DMS114 treated with DMSO at 0.1 percent for 48 hours (cell line): ENCODE measurements around the gene C1orf232.
A peak's percentile ranks its signal among the peaks of the same experiment; 100 is the strongest.

Source experiments
- DNase-seq: peaks from one replicate; lab custom pipeline; 2025; ENCODE audit not compliant: unreplicated experiment; lab: John Stamatoyannopoulos, UW

C1orf232 gene

DNA sequence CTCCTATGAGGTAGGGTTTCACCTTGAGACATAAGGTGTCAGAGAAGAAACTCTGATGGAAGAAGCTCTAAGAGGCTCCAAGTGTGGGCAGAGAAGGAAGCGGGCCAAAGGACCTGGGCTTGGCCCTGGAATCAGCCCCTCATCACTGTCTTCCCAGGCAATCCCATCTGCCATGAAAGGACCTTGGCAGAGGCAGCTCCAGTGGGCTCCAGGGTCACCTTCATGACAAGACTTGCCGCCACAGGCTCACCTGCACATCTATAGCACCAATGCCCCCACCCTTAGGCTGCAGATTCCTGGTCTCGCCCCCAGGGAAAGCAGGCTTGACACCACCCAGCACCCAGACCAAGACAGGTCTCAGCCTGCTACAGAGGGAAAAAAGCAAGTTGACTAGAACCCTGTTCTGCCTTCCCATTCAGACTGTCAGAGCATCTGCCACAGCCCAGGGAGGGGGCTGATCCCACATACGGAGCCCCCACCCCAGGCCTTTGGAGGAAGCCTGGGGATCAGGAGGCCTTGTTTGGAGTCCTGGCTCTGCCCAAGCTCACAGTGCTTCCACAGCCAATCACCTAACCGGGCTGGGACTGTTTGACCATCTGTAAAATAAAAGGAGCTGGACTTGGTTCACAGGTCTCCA lies 10.4 kb downstream of the C1orf232 start:
- no peak for DNase-seq

DNA sequence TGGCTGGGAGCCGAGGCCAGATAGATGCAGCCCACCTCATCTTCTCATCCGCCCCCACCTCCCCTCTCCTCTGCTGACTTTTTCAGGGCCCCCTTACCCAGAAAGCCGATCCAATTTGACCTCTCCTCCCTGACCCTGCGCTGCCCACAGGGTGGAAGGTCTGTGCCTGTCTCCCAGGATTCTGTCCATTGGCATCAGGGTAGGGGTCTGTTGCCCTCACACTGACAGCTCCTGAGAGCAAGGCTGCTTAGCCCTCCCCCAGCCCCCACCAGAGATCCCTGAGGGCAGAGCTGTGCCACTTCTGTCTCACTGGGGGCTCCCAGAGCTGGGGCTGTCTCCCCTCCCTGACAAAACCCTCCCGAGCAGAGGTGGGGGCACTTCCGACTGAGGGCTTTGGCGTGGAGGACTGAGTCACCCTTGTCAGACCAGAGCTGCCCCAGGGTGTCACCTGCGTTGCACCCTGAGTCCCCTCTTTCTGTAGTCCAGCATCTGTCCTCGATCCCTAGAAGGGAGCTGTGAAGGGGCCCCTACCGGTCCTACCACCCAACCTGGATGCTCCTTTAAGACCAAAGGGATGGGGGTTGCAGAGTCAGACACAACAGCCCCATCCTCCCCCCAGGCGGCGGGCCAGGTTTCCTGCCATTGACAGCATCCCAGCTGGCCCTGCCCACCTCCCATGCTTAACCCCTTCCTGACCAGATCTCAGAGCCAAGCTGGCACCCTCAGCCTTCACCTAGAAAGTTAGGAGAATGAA lies 12.3 kb downstream of the C1orf232 start:
- no peak for DNase-seq

DNA sequence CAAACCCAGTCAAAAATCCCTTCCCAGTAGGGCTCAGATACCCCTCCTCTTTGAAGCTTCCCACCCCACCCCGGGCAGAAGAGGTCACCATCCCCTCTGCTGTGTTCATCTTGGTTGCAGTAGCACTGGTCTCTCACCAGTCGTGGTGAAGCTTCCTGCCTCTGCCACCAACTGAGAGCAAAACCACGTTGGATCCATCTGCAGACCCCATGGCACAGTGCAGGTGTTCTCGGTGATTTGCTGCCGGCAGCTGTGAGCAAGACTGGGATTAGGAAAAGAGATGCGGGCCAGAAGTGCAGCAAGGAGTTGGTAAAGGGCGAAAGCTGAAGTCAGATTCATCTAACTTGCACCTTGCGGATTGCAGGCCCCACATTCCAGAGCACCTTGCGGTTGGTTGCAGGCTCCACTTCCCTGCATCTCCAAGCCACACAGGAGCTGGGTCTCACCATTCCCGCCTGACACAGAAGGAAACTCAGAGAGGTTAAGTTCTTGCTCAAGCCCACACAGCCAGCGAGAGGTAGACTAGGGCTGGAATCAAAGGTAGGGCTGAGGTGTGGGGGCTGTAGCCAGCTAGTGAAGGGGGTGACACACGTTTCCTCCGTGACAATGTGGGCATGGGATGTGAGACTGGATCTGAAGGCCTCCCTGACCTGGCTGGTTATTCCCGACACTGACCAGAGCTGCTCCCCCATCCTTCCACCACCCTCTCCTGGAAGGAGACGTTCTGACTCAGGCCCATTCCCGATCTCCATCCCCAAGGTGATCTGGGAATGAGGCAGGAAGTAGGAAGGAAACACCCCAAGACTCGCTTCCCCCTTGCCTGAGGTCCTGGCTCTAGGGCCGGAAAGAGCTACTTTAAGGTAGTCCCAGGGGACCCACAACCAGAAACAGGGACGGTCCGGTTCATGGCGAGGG lies 13.1 kb downstream of the C1orf232 start:
- DNase-seq, result no peak

DNA sequence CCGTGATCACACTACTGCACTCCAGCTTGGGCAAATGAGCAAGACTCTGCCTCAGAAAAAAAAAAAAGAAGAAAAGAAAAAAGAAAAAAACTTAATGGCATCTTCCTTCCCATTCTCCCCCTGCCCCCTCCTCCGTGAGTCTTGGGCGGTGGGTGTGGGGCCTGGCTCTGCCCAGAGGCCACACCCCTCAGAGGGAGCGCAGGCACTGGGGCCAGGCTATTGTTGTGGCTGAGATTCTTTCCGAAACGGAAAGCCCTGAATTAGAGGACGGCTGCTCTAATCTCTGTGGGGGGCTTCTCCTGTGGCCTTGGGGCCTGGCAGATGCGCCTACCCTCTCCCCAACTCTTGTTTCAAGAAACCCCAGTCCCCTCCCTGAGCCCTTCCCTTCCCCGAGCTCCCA lies 14.0 kb downstream of the C1orf232 start:
- no peak for DNase-seq

DNA sequence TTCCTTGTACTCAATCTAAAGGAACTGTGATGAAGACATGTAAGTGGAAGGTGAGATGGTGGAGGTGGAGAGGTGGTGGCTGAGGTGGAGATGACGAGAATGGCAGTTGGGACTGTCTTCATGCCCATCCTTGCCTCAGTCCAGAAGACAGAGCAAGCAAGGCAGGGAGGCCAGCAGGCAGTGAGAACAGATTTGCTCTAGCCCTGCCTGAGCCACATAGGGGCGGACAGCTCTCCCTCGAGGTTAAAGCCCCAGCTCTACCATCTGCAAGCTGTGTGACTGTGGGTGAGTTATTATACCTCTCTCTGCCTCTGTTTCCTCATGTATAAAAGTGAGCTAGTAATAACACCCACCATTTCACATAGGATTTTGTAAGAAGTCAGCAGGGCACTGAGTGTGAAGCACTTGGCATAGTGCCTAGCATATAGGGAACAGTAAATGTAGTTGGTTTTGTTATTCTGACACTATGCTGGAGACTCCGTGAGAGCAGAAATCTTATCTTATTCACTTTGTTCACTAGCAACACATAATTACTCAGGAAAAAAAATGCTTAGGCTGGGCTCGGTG lies 14.7 kb downstream of the C1orf232 start:
- DNase-seq, result no peak

DNA sequence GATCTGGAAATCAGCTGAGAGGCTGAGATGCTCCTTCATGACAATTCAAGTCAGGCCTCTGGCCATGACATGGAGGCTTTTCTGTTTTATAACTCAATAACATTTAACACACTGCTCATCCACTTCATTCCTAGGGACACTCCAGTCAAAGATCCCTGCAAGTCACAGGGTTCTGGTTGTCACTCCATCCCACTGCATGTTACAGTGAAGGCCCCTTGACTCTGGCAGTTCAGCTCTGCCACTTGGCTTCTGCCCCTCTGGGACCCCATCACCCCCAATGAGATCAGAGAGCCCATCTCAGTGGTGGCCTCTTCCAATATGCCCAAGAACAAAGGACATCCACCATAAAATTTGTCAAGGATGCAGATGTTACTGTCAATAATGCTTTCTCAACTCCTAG lies 19.9 kb downstream of the C1orf232 start:
- DNase-seq, result no peak

DNA sequence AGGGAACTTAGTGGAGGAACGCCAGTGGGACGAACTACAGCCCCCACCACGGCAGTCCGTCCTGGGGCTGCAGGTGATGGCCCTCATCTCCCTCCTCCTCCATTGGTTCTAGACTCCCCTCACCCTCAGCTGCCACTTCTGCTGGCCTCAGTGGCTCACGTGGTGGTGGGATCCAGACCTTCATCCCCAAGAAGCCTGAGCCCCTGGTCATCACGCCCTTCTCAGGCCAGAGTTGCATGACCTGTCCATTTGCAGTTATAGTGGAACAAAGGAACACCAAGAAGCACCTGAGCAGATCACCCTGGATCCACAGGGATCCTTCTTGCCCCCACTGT lies 22.8 kb downstream of the C1orf232 start:
- no peak for DNase-seq

DNA sequence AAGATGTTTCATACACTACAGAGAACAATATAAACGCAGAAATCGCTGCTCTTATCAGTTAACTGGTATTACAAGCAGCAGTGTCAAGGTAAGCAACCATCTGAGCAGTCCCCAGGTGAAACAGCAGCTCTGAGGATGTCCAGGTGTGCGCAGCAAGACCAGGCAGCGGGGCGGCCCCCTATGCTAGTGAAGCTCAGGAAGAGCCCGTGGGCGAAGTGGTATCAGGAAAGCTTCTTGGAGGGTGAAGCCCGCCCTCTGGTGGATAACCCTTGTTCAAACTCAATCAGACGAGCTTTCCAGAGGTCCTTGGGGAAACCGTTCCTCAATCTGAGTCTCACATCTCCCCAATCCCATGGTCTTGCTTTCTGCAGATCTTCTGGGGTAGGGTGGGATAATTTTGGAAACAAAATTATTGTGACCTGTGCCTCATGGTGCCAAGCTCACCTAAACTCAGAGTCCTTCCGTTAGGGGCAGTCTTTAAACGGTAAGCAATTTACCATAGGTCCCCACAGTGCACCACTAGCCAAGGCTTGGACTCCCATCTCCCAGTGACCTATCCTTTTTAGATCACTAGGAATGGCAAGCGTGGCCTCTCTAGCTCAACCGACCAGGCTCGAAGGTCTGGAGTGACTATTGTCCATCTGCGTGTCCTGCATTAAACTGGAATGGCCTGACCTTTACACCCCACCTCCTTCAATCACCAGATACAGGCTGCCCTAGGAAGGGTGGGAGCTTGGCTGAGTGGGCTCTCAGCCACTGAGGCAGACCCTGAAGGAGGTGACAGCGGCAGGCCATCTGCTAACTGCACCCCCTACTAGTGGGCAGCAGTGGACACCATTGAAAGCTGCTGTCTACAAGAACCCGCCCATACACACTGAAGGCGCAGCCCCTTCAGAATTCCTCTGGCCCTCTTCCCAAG lies 23.5 kb downstream of the C1orf232 start:
- peak; percentile 77 for DNase-seq

DNA sequence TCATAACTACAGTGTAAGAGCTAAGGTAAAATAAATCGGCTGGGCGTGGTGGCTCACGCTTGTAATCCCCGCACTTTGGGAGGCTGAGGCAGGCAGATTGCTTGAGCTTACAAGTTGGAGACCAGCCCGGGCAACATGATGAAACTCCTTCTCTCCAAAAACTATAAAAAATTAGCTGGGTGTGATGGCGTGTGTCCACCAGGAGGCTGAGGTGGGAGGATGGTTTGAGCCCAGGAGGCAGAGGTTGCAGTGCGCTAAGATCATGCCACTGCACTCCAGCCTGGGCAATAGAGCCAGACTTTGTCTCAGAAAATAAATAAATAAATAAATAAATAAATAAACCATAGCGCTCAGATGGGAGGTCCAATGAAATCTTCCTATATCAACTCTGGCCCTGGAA lies 26.6 kb downstream of the C1orf232 start:
- DNase-seq, result no peak

DNA sequence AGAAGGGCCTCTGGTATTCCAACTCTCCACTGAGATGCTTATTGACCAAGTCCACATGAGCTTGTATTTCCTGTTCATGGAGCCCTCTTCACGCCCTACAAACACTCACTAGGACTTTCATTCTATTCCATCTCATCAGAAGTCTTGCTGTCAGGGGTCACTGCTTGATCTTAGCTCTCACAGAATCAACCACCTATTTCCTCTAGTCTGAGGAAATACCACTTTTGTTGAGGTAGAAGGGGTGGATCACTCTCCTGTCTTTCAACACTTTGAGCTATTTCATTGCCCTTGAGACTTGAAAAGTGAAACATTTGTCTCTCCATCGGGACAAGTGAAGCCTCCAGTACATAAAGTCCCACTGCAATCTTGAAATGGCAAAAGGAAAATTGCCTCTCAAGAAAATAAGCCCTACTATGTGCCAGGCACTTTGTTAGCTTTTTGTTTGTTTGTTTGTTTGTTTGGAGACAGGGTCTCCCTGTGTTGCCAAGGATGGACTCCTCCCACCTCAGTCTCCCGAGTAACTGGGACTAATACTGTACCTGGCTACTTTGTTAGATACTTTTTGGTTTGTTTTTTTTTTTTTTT lies 29.7 kb downstream of the C1orf232 start:
- DNase-seq, result no peak

DNA sequence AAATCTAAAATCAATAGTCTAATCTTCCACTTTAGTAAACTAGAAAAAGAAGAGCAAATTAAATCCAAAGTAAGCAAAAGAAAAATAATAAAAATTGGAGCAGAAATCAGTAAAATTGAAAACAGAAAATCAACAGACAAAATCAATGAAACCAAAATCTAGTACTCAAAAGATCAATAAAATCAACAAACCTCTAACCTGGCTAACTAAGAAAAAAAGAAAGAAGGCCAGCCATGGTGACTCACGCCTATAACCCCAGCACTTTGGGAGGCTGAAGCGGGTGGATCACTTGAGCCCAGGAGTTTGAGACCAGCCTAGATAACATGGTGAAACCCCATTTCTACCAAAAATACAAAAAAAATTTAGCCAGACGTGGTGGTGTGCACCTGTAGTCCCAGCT lies 34.3 kb downstream of the C1orf232 start:
- no peak for DNase-seq

DNA sequence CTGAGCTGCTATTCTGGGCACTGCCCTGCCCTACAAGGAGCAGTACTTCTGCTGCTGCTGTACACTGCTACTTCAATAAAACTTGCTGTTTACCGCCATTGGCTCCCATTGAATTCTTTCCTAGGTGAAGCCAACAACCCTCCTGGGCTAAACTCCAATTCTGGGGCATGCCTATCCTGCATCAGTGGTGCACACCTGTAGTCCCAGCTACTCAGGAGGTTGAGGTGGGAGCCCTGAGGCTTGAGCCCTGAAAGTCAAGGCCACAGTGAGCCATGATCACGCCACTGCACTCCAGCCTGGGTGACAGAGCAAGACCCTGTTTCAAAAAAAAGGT lies 36.0 kb downstream of the C1orf232 start:
- DNase-seq, result no peak

DNA sequence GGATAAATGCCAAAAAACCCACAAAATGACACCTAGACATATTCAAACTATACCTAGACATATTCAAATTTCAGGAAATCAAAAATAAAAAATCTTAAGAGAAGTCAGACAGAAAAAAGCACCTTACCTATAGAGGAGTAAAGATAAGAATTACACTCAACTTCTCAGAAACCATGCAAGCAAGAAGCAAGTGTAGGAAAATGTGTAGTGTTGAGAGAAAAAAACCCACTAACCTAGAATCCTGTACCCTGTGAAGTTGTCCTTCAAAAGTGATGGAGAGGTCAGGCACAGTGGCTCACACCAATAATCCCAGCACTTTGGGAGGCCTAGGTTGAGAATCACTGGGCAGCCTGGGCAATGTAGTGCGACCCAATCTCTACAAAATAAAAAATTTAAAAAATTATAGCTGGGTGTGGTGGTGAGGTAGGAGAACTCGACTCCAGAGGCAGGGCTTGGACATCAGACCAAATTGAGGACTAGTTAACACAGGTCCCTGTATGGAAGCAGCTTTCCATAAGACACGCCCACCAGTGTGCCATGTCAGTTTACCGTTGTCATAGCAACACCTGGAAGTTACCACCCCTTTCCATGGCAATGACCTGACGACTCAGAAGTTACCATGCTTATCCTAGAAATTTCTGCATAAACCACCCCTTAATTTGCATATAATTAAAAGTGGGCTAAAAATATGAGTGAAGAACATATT lies 36.5 kb downstream of the C1orf232 start:
- DNase-seq, result no peak

DNA sequence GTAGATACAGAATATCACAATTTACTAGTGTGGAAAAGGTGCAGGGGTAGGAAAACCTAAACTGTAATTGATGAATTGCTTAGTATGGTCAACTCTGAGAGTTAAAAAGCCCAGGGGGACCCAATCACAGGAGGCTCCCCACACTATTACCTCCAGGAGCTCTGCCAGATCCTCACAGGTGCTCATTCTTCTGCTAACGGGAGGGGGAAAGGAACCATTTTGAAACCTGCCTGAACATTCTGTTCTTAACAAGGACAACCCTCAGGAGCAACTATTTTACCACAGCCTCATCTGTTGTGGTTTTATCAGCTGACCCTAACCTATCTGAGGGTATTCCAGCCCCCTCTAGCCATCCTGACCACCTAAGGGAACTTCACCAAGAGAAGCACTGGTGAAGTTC lies 38.1 kb downstream of the C1orf232 start:
- DNase-seq, result no peak

DNA sequence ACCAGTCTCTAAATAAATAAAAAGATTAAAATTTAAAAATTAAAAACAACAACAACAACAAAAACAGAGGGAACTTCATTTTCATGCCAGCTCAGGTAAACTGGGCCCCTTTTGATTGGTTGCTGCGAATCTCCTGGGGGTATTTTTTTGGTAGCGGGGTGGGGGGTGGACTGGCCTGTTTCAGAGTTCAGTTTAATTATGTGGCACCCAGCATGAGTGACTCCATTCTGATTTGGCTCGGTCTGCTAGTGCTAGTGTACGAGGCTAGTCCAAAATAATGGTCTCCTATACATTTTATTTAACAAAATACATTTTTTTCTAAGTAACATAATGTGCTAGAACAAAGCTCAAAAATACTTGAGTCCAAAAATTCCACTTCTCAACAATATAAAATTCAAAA lies 39.0 kb downstream of the C1orf232 start:
- no peak for DNase-seq

DNA sequence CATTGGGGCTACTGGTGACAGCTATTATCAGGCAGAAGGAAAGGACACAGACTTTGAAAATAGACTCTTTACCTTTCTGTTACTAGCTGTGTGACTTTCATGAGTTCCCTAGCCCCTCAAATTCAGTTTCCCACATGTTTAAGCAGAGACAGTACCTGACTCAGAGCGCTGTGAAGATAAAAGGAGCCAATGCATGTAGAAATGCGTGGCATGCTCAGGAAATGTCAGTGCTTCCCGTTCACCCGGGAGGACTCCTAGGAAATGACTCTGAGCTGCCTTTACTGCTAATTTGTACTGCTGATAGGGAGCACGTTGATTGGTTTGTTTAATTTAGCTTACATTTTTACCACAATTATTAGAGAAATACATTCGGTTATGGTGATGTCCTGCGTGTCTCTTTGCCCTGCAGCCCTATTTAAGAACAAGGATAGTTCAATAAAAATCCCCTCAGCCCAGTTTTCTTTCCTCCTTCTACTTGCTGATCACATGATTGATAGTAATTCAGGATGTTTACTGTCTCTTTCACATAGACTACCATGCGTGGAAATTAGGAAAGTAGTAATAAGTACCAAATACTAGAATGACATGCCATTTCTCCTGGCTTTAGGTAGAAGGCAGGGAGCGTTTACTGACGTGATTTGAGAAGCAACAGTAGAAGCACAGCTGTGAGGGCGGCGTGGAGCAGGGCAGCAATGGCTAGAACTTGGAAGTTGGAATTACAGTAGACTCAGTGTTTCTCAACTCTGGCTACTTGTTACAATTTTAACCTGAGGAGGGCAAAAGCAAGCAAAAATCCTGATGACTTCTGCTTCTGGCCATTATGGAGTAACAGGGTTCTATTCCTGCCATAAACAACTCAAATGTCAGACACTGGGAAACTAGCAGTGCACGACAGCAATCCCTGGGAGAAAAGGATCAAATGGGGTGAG lies 41.3 kb downstream of the C1orf232 start:
- no peak for DNase-seq

DNA sequence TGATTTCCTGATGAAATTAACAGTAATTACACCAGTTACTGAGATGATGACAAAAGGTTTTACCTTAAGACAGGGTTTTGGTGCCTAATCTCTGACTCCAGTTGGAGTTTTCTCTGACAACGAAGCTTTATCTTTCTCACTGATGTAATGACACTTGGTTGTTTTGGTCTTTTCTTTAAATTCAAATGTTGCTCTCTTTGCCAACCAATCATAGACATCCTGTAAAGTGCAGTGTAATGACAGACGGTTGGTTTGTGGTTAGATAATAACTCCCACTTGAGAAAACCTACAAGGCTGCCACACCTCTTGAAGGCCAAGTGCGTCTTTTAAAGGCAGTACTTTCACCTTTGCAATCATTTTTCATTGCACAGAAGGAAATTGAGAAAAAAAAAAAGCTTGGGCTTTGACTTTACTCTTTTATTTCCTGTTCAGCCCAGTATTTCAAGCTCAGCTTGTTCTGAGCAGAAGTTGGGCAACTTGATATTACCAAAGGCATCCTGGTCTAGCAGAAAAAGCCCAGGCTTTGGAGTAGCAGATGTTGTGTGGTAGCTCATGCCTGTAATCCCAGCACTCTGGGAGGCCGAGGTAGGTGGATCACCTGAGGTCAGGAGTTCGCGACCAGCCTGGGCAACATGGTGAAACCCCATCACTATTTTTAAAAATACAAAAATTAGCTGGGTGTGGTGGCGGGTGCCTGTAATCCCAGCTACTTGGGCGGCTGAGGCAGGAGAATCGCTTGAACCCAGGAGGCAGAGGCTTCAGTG lies 42.3 kb downstream of the C1orf232 start:
- DNase-seq, result no peak

DNA sequence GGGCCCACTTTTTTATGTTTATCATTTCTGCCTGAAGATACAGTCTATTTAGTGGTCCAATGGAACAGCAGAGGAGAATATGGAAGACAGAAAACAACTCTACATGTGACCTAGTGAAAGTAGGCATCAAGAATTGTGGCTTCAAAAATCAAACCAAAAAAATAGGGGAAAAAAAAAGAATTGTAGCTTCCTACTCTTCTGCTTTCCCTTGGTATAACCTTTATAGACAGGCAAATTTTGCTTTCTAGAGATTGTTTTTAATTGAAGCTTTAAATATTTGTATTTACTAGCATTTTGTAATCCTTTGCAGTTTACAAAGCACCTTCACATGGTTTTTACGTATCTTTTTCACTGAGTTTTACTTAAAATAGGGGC lies 42.8 kb downstream of the C1orf232 start:
- no peak for DNase-seq
